BE2C (cell line): ENCODE data around the gene RBM14.

Experiments
- DNase-seq: peaks from one replicate; pipeline ENCODE4 v3.0.0-alpha.2; 2020
- H3K27me3 ChIP-seq: fragments of 250-450 bp; sonication (Bioruptor Pico); 2 replicates; pipeline ENCODE4 v1.5.1; 2020; ENCODE audit warnings: mild to moderate bottlenecking
- H3K36me3 ChIP-seq: fragments of 250-450 bp; sonication (Bioruptor Pico); 2 replicates; pipeline ENCODE4 v1.5.1; 2020; ENCODE audit warnings: mild to moderate bottlenecking
- H3K4me1 ChIP-seq: fragments of 250-450 bp; sonication (Bioruptor Pico); 2 replicates; pipeline ENCODE4 v1.5.1; 2020
- H3K4me3 ChIP-seq: 2 replicates; pipeline ENCODE4 v1.5.1; 2011; ENCODE audit warnings: low read depth, low read length
- H3K9me3 ChIP-seq: fragments of 250-450 bp; sonication (Bioruptor Pico); 2 replicates; pipeline ENCODE4 v1.5.1; 2020
- CTCF ChIP-seq: IDR thresholded peaks from 2 replicates; pipeline ENCODE4 v1.5.1; 2012; ENCODE audit warnings: mild to moderate bottlenecking, low read depth, low read length

RBM14 gene

GRCh38 chr11:66665369-66665768 is 48.9 kb downstream of the RBM14 start:
- TF ChIP-seq CTCF = no peak
- DNase-seq = no peak
- Histone ChIP-seq H3K4me1 (no peaks in the 10 kb centered on the region), H3K36me3 (peaks cover 78% of the 10 kb centered on the region), H3K4me3 (no peak overlapping the region), H3K9me3 (no peaks in the 10 kb centered on the region), H3K27me3 (no peaks in the 10 kb centered on the region)

GRCh38 chr11:66670816-66671215 is 54.4 kb downstream of the RBM14 start:
- H3K9me3 ChIP-seq = no peaks in the 10 kb centered on the region
- H3K4me3 ChIP-seq = no peak overlapping the region
- H3K4me1 ChIP-seq = no peaks in the 10 kb centered on the region
- no peak for TF ChIP-seq CTCF
- H3K36me3 ChIP-seq = peaks cover 42% of the 10 kb centered on the region
- H3K27me3 ChIP-seq = no peaks in the 10 kb centered on the region
- no peak for DNase-seq

GRCh38 chr11:66674964-66675602 is 58.7 kb downstream of the RBM14 start:
- no peak for TF ChIP-seq CTCF
- no peaks in the 10 kb centered on the region for H3K4me1 ChIP-seq
- H3K4me3 ChIP-seq = no peak overlapping the region
- peaks cover 21% of the 10 kb centered on the region for H3K36me3 ChIP-seq
- H3K9me3 ChIP-seq = no peaks in the 10 kb centered on the region
- H3K27me3 ChIP-seq = no peaks in the 10 kb centered on the region
- DNase-seq = no peak

GRCh38 chr11:66676282-66676919 is 60.0 kb downstream of the RBM14 start:
- H3K4me3 ChIP-seq = peak overlapping the region; percentile 7; the same call in 1 of the 2 replicates
- H3K4me1 ChIP-seq = no peaks in the 10 kb centered on the region
- no peak for DNase-seq
- no peaks in the 10 kb centered on the region for H3K27me3 ChIP-seq
- H3K9me3 ChIP-seq = no peaks in the 10 kb centered on the region
- no peak for TF ChIP-seq CTCF
- H3K36me3 ChIP-seq = peaks cover 18% of the 10 kb centered on the region
